ENCODE measurements around the gene SMARCD1.

SMARCD1 gene

GRCh38 chr12:50084775-50085614 is at the start of gene SMARCD1:
TSS of gene SMARCD1 (plus strand) at chr12:50085342. CDS start at chr12:50085370, 28 bp downstream.
- peak; percentile 81 for DNase-seq

- no peak for DNase-seq
Observed at GRCh38 chr12:50038336-50038735, 46.8 kb upstream of the SMARCD1 start.

GRCh38 chr12:50039151-50039835 is 45.8 kb upstream of the SMARCD1 start:
- DNase-seq = peak; percentile 85

DNA sequence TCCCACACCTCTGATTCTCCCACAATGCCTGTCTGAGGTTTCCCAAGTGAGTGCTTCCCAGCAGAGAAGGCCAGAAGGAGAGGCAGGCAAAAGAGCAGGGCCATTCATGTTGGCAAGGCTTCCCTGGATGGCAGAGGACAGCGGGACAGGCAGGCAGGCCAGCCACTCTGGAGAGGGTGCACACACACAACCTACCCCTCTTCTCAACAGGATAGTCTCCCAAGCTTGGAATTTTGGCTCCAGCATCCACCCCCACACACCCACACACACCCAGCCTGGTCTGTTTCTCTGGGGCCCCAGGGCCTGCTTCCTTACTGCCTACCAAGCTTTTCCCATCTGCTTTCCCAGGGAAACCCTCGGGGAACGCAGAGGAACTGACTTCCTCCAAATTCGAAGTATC is 44.5 kb upstream of the SMARCD1 start:
- DNase-seq = no peak

DNA sequence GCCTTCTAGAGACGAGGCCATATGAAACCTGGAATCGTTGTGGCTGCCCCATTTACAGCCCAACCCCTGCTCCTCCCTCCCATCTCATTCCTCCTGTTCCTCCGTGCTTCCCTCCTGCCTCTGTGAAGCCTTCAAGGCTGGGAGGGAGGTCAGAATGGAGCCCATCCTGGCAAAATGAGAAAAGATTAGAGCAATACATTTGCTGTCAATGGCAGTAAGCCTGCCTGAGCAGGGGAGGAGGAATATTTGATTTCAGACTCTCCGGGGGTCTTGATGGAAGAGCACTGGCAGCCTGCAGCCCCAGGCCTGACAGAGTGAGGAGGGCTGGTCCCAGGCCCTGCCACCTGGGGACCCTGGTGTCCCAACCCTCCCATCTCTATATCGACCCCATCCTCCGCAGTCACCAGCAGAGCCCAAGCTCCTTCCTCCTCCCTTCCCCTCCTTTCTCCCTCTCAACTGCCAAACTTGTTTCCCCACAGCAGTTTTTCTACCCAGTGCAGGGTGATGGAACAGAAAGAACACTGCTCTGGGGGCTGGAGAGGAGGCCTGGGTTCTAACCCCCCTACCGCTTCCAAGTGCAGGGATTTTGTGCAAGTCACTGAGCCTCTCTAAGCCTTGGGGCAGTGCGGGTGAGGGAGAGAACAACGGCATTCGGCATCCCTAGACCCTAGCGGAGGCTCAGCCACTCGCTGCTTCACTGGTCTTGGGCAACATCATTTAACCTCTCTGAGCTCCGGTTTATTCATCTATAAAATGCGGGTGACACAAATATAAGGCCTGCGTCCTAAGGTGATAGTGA is 43.9 kb upstream of the SMARCD1 start:
- DNase-seq = no peak

GRCh38 chr12:50041962-50042361 is 43.2 kb upstream of the SMARCD1 start:
- DNase-seq = no peak

GRCh38 chr12:50042693-50043092 is 42.4 kb upstream of the SMARCD1 start:
- DNase-seq = no peak

GRCh38 chr12:50043308-50043707 is 41.8 kb upstream of the SMARCD1 start:
- DNase-seq = no peak

GRCh38 chr12:50043854-50044253 is 41.3 kb upstream of the SMARCD1 start:
- DNase-seq = no peak

GRCh38 chr12:50047693-50048250 is 37.4 kb upstream of the SMARCD1 start:
- DNase-seq = no peak

DNA sequence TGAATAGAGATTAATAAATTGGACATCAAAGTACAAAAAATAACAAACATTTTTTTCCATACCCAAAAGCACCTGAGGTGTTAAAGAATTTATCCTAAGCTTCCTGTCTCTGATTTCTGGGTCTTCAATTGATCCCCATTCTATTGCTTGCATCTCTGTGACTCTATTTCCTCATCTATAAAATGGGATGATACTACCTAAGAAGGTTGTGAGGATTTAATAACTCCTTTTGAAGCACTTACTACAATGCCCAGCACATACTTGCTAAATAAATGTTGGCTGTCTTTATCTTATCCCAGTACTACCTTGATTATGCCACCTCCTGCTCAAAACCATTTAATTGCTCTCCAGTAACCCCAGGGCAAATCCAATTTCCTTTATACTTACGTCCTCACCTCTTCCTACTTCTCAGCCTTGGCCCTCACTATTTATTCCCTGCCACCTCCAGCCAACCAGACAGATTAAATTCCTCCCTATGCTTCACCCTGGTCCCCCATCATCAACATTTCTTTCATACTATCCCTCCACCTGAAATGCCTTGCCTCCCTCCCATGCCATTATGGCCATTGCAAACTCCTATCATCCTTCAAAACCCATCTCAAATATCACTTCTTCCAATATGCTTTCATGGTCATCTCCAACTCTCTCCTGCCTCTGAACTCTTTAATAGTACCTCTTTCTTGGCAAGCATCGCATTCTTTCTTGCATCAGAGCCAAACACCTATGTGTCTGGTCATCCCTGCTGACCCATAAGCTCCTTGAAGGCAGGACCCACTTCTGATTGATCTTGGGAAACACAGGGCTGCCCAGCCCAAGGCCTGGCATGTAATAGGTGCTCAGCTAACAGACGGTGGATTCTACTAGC is 35.7 kb upstream of the SMARCD1 start:
- no peak for DNase-seq

DNA sequence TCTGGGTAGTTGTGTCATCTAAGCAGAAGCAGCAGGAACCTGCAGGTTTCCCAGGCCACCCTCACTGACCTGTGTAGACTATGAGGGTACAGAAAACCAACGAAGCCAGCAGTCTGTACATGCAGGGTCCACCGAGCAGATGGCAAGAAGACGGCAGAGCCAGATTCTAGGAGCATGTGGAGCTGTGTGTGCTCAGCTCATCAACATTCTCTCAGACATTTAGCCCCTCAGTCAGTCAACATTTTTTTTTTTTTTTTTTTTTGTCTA is 35.1 kb upstream of the SMARCD1 start:
- no peak for DNase-seq

- no peak for DNase-seq
Observed at GRCh38 chr12:50050410-50051098, 34.6 kb upstream of the SMARCD1 start.

DNA sequence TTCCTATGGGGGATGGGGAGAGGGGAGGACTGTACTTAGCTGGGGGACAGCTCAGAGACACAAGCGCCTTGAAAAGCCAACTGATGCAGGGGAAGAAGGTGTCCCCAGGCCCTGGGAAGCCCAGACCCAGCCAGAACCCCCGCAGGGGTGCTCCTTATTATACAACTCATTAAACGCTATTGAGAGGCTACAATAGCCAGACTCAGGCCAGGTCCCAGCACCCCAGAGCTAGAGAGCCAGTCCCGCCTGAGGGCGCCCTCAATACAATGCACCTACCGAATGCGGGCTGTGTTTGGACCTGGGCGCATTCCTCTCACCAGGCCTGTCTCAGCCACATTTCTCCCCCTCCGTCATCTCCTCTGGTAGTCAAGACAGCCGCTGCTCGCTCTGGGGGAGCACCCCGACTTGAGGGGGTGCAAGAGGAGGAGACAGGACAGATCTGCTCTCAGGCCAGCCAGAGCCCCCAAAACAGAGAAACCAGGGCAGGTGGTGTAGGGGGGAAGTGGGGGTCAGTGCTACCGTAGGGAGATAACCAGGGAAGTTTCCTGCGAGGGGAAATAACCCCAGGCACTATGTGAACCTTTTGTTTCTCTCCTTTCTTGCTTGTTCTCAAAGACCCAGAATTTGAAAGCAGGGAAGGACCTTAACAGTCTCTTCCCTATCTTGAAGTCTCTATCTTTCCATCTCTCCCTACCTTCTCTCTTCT is 33.9 kb upstream of the SMARCD1 start:
- DNase-seq = no peak

- no peak for DNase-seq
Observed at GRCh38 chr12:50052544-50052943, 32.6 kb upstream of the SMARCD1 start.

- no peak for DNase-seq
Observed at GRCh38 chr12:50052964-50053363, 32.2 kb upstream of the SMARCD1 start.

- no peak for DNase-seq
Observed at GRCh38 chr12:50053583-50053982, 31.6 kb upstream of the SMARCD1 start.

DNA sequence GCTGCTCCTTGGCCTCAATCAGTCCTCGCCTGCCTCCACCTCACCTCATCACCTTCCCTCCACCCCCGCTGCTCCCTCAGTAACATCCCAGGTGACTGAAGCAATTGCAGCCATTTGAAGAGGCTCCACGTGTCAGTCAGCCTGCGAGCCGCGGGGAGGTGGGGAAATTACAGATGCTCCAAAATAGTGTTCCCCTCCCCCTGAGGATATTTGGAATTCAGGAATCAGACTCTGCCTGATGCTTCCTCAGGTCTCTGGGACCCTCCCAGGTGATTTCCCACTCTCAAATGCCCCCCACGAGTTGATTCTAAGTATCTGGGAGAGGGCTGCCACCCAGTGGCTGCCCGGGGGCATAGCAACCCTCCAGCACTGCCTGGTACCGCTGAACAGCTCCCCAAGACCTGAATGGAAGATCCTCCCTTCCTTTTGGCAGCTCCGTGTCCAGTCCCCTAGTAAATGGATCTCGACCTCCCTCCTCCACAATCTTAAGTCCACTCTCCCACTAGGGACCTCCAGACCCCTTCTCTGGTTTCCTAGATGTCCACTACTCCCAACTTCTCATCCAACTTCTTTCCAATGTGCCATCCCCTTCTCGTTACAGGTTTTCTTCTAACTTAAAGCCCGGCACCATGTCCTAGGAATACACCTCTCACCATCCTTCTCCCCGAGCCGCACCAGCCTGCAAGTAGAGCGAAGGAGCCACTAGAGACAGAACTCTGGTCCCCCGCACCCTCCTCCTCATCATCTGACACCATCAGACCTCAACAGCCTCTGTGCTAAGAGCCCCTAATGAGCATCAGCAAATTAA is 29.1 kb upstream of the SMARCD1 start:
- DNase-seq = peak; percentile 53

GRCh38 chr12:50056639-50056976 is 28.5 kb upstream of the SMARCD1 start:
- DNase-seq = no peak

Data from activated CD4-positive, alpha-beta T cell treated with anti-CD3 and anti-CD28 coated beads, Interleukin-2, amount 50 U/mL, for 1 hour (primary cell).